ENCODE results near the gene TRMT10A.

TRMT10A gene

GRCh38 chr4:99507349-99507748 lies 56.5 kb downstream of the TRMT10A start:
- H3K27ac ChIP-seq: no peak overlapping the region
- no peaks in the 10 kb centered on the region for H3K36me3 ChIP-seq
- H3K4me3 ChIP-seq (ENCODE audit: low read depth in 1 of 2, low read length in 1 of 2): no peak overlapping the region
- no peaks in the 10 kb centered on the region for H3K4me1 ChIP-seq (ENCODE audit: control insufficient read depth in 1 of 2, insufficient read depth in 1 of 2, low read depth in 1 of 2, low read length in 1 of 2)
- no peaks in the 10 kb centered on the region for H3K27me3 ChIP-seq
- H3K9me3 ChIP-seq: no peaks in the 10 kb centered on the region
- no peak for TF ChIP-seq CTCF (IDR thresholded peaks at IDR 0.05)

DNA sequence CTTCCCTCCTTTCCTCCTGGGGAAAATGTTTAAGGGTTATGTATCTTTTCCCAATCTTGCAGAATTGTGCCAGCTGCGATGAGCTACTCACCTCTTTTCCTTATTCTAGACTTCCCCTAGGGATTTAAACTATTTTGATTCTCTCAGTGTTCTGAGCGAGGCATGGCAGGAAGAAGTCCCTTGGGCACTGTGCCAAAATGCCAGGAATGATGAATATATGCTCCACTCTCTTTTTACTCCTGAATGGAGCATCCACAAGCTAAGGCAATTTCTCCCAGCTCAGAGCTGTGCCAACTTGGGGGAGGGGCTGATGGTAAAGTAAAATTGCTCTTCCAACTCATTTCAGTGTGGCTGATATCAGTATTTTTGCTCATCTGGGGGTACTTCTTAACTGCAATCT lies 57.1 kb downstream of the TRMT10A start:
- no peak overlapping the region for H3K27ac ChIP-seq
- no peaks in the 10 kb centered on the region for H3K4me1 ChIP-seq (ENCODE audit: control insufficient read depth in 1 of 2, insufficient read depth in 1 of 2, low read depth in 1 of 2, low read length in 1 of 2)
- no peaks in the 10 kb centered on the region for H3K27me3 ChIP-seq
- H3K9me3 ChIP-seq: no peaks in the 10 kb centered on the region
- no peaks in the 10 kb centered on the region for H3K36me3 ChIP-seq
- no peak overlapping the region for H3K4me3 ChIP-seq (ENCODE audit: low read depth in 1 of 2, low read length in 1 of 2)
- TF ChIP-seq CTCF (IDR thresholded peaks at IDR 0.05): no peak

DNA sequence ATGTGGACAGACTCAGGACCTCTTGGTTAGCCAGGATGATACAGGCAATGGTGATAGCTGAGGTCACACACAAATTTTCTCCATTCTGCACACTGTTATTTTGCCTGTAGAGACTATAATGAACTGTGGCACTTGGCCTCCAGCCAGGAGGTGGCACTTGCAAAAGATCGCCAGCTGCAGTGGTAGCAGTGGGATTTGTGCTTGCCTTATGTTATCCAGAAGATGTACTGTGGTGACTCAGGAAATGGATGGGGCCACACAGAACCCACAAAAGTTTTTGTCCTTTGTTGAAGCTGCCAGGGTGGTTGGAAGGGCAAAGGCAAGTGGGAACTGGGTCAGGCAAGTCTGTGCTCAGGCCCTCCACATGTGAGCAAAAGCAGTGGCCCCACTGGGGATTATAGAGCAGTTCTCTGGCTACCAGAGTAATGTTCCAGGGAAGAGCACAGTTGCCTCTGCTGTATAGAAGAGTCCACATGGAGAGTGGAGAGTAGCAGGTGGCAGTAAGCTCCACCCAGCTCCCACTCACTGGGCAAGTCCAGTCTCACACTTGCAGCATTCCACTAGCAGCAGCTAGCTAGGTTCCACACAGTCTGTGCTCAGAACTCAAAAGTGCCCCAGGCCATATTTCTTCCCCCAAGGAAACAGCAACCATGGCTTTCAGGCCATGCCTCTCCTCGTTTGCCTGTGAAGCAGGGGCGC lies 58.9 kb downstream of the TRMT10A start:
- no peak for TF ChIP-seq CTCF (IDR thresholded peaks at IDR 0.05)
- Histone ChIP-seq H3K4me3 (ENCODE audit: low read depth in 1 of 2, low read length in 1 of 2) (no peak overlapping the region), H3K27me3 (no peaks in the 10 kb centered on the region), H3K36me3 (no peaks in the 10 kb centered on the region), H3K4me1 (ENCODE audit: control insufficient read depth in 1 of 2, insufficient read depth in 1 of 2, low read depth in 1 of 2, low read length in 1 of 2) (no peaks in the 10 kb centered on the region), H3K27ac (no peak overlapping the region), H3K9me3 (no peaks in the 10 kb centered on the region)
